ENCODE measurements around the gene PLAC1. TPM values are rescaled to one million over a fixed set of nuclear protein-coding genes. Genes with fewer than 3 reads are reported as not detected.

Gene PLAC1
- total and polyA plus RNA-seq, 2 experiments from 2014 or later: 0.50 to 0.83 TPM

- TF ChIP-seq ZNF462 (CRISPR knock-in tag; IDR thresholded peaks at IDR 0.05) (no peak), REST (IDR thresholded peaks at IDR 0.05; ENCODE audit: unreplicated experiment) (no peak), CTCF (conservative IDR thresholded peaks at IDR 0.05; ENCODE audit: low read depth in 2 of 2) (no peak), EZH2phosphoT487 (IDR thresholded peaks at IDR 0.05; ENCODE audit: unreplicated experiment) (no peak), POLR2AphosphoS5 (IDR thresholded peaks at IDR 0.05; ENCODE audit: low read depth) (no peak)
Observed at GRCh38 chrX:134602410-134602809, 55.9 kb downstream of the PLAC1 start (continued).
